ENCODE measurements around the gene RGL1.
"Not testable (repeated sequence)": the region's sequence is repeated elsewhere in the genome, so short reads cannot be mapped to it uniquely, and the experiment has no call there.

RGL1 gene

DNA sequence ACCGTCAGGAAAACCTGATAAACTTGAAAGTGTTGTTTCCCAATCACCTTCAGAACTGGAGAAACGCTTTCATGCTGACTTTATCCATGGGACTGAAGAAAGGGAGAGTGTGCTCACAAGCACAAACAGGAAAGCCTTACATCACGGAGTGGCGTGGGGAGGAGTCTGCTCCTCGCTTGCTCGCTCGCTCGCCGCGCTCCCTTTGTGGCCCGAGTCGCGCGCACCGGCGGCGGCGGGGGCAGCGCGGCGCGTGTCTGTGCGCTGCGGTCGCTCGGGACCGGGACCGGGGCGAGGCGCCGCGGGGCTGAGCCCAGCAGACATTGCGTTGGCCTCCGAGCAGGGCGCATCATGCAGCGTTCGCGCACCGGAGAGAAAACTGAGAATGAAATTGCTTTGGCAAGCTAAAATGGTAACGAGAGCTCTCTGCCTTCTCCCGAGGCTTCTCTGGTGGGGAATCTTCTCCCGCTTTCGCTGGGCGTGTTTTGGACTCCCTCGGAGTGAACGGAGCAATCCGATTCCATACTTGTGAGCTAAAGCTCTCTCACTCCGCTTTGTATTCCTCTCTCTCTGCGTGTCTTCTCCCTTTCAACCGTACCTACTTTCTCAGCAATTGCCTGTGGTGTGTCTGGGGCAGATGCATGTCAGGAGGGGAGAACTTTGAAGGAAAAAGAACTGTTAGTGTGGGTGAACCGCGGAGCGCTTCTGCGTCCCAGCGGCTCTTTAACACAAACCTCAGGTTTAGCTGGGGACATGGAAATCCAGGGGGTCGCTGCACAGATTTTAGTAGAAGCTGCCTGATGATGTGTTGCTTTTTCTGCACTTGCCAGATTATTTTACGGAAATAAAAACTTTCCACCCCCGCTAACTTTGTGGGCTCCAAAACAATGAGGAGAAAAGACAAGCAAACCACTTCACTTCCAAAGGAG, at the start of gene RGL1:
Gene RGL1, plus strand, starts transcription at position 205 of the 926 bp plus-strand sequence. Its CDS starts 178 bp downstream, at position 383.
- DNase-seq, result peak; percentile 64

DNA sequence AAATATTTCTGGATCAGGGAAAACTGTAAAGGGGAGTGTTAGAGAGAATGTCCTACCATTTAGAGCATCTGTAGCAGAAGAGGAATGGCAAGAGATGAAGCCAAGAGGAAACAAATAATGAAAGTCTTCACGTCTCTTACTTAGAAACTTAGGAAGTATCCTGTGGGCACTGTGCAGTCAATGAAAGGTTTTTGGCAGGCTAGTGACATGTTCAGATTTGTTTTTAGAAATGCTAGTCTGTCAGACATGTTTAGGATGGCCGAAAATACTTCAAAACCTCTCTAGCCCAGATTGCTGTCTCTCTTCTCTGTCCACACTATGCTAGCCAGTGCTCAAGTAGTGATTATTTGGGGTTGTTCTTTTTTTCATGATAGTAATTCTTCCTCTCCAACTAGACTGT, 48.6 kb upstream of the RGL1 start:
- DNase-seq, result no peak

DNA sequence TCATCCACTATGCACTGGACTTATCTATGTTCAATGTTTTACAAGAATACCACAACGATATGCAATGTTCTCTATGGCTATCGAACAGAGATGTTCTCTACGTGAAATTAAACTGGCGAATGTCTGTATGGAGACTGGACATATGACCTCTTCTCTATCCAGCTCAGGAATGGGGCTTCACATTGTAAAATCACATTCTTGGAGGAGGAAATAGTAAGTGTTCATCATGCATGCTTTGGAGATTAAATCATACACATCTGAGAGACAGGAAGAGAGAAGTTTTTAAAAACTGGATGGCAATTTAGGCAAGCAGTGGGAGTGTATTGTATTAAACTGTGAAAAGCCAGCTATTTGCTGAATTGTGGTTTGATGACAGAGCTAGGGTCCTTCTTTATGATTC, 47.9 kb upstream of the RGL1 start:
- no peak for DNase-seq

- DNase-seq, result no peak
These were observed 46.0 kb upstream of the RGL1 start for GRCh38 chr1:183758913-183759312.

- no peak for DNase-seq
These were observed 44.3 kb upstream of the RGL1 start for GRCh38 chr1:183760661-183761060.

- DNase-seq, result no peak
These were observed 43.0 kb upstream of the RGL1 start for GRCh38 chr1:183761871-183762270.

DNA sequence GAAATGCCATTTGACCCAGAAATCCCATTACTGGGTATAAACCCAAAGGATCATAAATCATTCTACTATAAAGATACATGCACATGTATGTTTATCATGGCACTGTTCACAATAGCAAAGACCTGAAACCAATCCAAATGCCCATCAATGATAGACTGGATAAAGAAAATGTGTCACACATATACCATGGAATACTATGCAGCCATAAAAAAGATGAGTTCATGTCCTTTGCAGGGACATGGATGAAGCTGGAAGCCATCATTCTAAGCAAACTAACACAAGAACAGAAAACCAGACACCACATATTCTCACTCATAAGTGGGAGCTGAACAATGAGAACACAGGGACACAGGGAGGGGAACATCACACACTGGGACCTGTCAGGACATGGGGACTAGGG, 42.1 kb upstream of the RGL1 start:
- not testable (repeated sequence) for DNase-seq

DNA sequence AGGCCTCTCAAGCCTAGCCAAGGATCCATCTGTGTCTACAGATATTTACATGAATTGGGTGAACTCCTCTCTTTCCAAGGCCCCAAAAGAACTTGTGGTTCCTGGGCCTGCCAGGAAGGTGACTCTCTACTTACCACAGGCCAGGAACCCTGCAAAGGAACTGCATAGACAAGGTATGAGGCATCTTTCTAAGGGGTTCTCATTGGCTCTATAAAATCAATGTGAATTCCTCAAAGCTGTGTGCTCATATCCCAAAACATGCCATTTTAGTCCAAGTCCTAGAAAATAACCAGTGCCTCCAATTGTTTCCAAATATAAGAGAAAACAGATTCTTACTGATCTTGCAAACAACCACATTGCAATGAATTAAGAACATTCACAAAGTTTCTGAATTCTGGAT, 39.9 kb upstream of the RGL1 start:
- DNase-seq, result no peak

- no peak for DNase-seq
These were observed 34.7 kb upstream of the RGL1 start for GRCh38 chr1:183769956-183770815.

- DNase-seq, result no peak
These were observed 34.1 kb upstream of the RGL1 start for GRCh38 chr1:183770816-183771128.

GRCh38 chr1:183773482-183774274, 31.2 kb upstream of the RGL1 start:
- no peak for DNase-seq

- no peak for DNase-seq
These were observed 30.0 kb upstream of the RGL1 start for GRCh38 chr1:183774938-183775337.

DNA sequence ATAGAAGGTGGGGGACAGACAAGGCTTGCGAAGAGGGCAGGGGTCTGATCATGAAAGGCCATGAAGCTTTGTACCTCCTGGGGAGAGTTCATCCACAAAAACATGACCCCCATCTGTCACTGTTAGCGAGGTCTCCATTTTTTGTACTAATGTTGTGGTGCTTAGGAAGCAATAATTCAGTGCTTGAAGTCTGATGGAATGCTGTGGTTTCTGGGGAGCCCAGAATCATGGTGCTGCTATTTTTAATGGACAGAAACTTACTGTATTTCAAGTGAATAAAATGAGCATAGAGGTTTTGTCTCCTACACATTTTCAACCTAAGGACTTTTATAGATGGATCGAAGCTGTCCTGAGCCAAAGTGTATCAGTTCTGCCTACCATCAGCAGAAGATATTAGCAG, 28.2 kb upstream of the RGL1 start:
- DNase-seq, result no peak

- no peak for DNase-seq
These were observed 27.6 kb upstream of the RGL1 start for GRCh38 chr1:183777328-183777727.

DNA sequence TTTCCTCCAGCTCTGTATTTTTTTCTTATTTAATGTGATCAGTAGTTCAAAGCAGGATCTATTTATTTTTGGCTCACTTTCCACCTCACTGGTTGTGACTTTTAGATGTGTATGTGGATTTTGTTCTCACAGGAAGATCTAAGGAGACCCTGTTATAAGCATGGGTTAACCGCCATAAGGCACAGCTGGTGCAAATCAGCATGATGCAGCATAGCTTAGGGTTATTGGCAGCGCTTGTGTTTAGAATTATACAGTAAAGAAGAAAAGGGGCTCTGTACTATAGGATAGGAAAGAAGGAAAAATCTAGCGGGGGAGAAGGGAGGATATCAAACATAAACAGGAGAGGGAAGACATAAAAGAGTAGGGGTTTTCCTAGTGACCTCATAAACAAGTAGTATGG, 26.9 kb upstream of the RGL1 start:
- DNase-seq, result no peak

- DNase-seq, result no peak
These were observed 26.1 kb upstream of the RGL1 start for GRCh38 chr1:183778568-183779433.

GRCh38 chr1:183780159-183780558, 24.8 kb upstream of the RGL1 start:
- no peak for DNase-seq

GRCh38 chr1:183780757-183781156, 24.2 kb upstream of the RGL1 start:
- DNase-seq, result no peak

DNA sequence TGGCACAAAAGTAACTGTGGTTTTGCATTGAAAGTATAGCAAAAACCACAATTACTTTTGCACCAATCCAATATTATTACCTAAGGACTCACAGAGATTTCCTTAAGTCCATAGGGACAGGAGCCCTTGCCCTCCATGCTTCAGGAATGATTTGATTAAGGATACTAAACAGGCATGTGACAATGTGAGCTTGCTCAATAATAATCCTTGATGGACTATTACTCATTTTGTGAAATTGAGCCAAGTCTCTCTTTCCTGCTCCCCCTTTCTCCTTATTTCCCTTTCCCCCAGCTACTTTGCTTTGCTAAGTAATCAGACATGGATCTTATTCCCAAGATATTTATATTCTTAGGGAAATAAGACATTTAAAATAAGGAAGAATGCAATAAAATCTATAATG, 21.6 kb upstream of the RGL1 start:
- DNase-seq, result no peak

DNA sequence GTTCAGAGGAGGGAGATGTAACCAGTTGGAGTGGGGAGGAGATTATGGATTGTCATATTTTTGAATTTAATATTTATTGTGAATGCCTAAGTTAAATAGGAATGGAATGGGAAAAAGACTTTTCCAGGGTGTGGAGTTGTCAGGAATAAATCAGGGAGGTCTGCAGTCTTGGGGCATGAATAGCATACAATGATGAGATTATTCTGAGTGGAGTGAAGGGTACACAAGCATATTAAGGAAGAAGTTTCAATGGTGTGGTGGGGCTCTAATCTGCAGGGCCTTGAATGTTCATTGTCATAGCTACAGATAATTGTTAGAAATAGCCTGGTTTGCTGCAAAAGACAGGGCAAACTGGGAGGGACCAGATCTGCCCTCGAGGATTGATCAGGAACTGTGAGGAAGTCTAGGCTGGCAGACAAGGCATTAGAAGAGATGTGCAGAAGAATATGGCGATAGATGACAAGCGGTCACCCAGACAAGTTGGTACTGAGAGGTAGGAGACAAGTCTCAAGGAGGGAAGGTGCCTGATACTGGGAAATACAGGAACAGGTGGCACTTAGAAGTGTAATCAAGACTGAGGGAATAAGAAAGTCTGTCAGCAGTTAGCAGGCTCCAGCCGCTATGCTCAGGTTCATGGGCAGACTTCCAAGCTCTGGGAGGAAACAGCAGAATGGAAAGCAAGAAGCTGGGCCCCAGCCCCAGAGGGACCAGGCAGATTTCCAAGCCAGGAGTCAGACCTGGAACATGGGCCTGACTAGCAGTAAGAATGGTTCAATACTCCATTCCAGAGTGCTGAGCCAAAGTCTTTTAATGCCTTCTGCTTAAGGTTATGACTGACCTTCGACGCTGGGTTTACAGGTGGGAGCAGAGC, 20.9 kb upstream of the RGL1 start:
- DNase-seq, result no peak

- DNase-seq, result not testable (repeated sequence)
These were observed 19.0 kb upstream of the RGL1 start for GRCh38 chr1:183785921-183786320.
